Loucy (cell line): ENCODE measurements around the gene SPATA20.

Experiments
- H2AFZ ChIP-seq: fragments of 200-600 bp; sonication (generic); 2 replicates; pipeline ENCODE4 v1.6.0; 2016; ENCODE audit warnings: antibody characterized with exemption, mild to moderate bottlenecking, low read length, moderate library complexity
- H3F3A ChIP-seq: fragments of 200-600 bp; 2 replicates; pipeline ENCODE4 v1.6.0; 2016; ENCODE audit warnings: antibody characterized with exemption, low read depth, mild to moderate bottlenecking
- H3K27me3 ChIP-seq: fragments of 200-600 bp; sonication (generic); 2 replicates; pipeline ENCODE4 v1.6.1; 2014; ENCODE audit warnings: low read length, mild to moderate bottlenecking; ENCODE audit not compliant: insufficient read depth, poor library complexity, severe bottlenecking
- H3K36me3 ChIP-seq: fragments of 200-600 bp; sonication (generic); 2 replicates; pipeline ENCODE4 v1.6.1; 2016; ENCODE audit warnings: low read length; ENCODE audit not compliant: insufficient read depth
- H3K4me1 ChIP-seq: fragments of 200-600 bp; sonication (generic); 2 replicates; pipeline ENCODE4 v1.5.1; 2014; ENCODE audit warnings: low read length, mild to moderate bottlenecking; ENCODE audit not compliant: insufficient read depth, poor library complexity, severe bottlenecking
- H3K4me2 ChIP-seq: fragments of 200-600 bp; sonication (generic); 2 replicates; pipeline ENCODE4 v1.6.0; 2014; ENCODE audit warnings: antibody characterized with exemption, low read length, low read depth, mild to moderate bottlenecking; ENCODE audit not compliant: poor library complexity, severe bottlenecking
- H3K4me3 ChIP-seq: fragments of 200-600 bp; sonication (generic); 2 replicates; pipeline ENCODE4 v1.5.1; 2014; ENCODE audit warnings: low read length, mild to moderate bottlenecking, mixed read lengths; ENCODE audit not compliant: poor library complexity, severe bottlenecking
- H3K79me2 ChIP-seq: fragments of 200-600 bp; sonication (generic); 2 replicates; pipeline ENCODE4 v1.6.1; 2014; ENCODE audit warnings: low read length; ENCODE audit not compliant: insufficient read depth
- H3K9ac ChIP-seq: fragments of 200-600 bp; sonication (generic); 2 replicates; pipeline ENCODE4 v1.6.0; 2014; ENCODE audit warnings: mild to moderate bottlenecking, low read depth, low read length, moderate library complexity; ENCODE audit not compliant: poor library complexity, severe bottlenecking
- H3K9me2 ChIP-seq: fragments of 200-600 bp; sonication (generic); replicated peaks from 2 replicates; pipeline ENCODE4 v1.6.1; 2016; ENCODE audit warnings: low read depth, low read length, mixed read lengths
- H3K9me3 ChIP-seq: fragments of 200-600 bp; sonication (generic); 2 replicates; pipeline ENCODE4 v1.6.1; 2014; ENCODE audit warnings: mild to moderate bottlenecking, antibody characterized with exemption, low read length, low read depth; ENCODE audit not compliant: insufficient read depth
- H4K20me1 ChIP-seq: fragments of 200-600 bp; sonication (generic); 2 replicates; pipeline ENCODE4 v1.6.0; 2014; ENCODE audit warnings: antibody characterized with exemption, low read length, mild to moderate bottlenecking; ENCODE audit not compliant: insufficient read depth, poor library complexity, severe bottlenecking
- CTCF ChIP-seq: fragments of 200-600 bp; sonication (generic); conservative IDR thresholded peaks from 2 replicates; pipeline ENCODE4 v1.5.1; 2014; ENCODE audit warnings: mild to moderate bottlenecking, antibody characterized with exemption, low read length
- EZH2phosphoT487 ChIP-seq: fragments of 200-600 bp; IDR thresholded peaks from 2 replicates; pipeline ENCODE4 v1.6.1; 2018; ENCODE audit warnings: antibody characterized with exemption, mild to moderate bottlenecking, moderate library complexity, borderline replicate concordance

SPATA20 gene

GRCh38 chr17:50554201-50554600, 7.2 kb downstream of the SPATA20 start:
- Histone ChIP-seq H4K20me1 (no peaks in the 10 kb centered on the region), H3K79me2 (no peaks in the 10 kb centered on the region), H2AFZ (no peak overlapping the region), H3K4me3 (no peak overlapping the region), H3K27me3 (no peaks in the 10 kb centered on the region), H3K4me2 (no peak overlapping the region), H3F3A (no peaks in the 10 kb centered on the region), H3K9ac (no peak overlapping the region), H3K36me3 (no peaks in the 10 kb centered on the region), H3K4me1 (no peaks in the 10 kb centered on the region), H3K9me2 (no peaks in the 10 kb centered on the region), H3K9me3 (no peaks in the 10 kb centered on the region)
- TF ChIP-seq EZH2phosphoT487 (no peak), CTCF (no peak)

- Histone ChIP-seq H4K20me1 (no peaks in the 10 kb centered on the region), H3K79me2 (no peaks in the 10 kb centered on the region), H3K4me2 (no peak overlapping the region), H2AFZ (no peak overlapping the region), H3K9me3 (no peaks in the 10 kb centered on the region), H3K4me3 (no peak overlapping the region), H3K9ac (no peak overlapping the region), H3K27me3 (peaks cover 10% of the 10 kb centered on the region), H3K36me3 (no peaks in the 10 kb centered on the region), H3K4me1 (peaks cover 10% of the 10 kb centered on the region), H3K9me2 (no peaks in the 10 kb centered on the region), H3F3A (no peaks in the 10 kb centered on the region)
- TF ChIP-seq EZH2phosphoT487 (no peak), CTCF (no peak)
Observed at GRCh38 chr17:50556803-50557202, 9.8 kb downstream of the SPATA20 start.

GRCh38 chr17:50557630-50558029, 10.7 kb downstream of the SPATA20 start:
- Histone ChIP-seq H3K4me3 (no peak overlapping the region), H2AFZ (no peak overlapping the region), H3K4me1 (peaks cover 10% of the 10 kb centered on the region), H3F3A (no peaks in the 10 kb centered on the region), H4K20me1 (no peaks in the 10 kb centered on the region), H3K9me2 (no peaks in the 10 kb centered on the region), H3K9ac (no peak overlapping the region), H3K36me3 (no peaks in the 10 kb centered on the region), H3K79me2 (no peaks in the 10 kb centered on the region), H3K4me2 (no peak overlapping the region), H3K9me3 (no peaks in the 10 kb centered on the region), H3K27me3 (peaks cover 17% of the 10 kb centered on the region)
- TF ChIP-seq EZH2phosphoT487: no peak
- no peak for TF ChIP-seq CTCF
